ENCODE data around the gene BIN2.

BIN2 gene

GRCh38 chr12:51335931-51336330 lies 12.0 kb upstream of the BIN2 start:
- no peak overlapping the region for H3K4me3 ChIP-seq (ENCODE audit: low read depth, low read length)
- TF ChIP-seq, protein P1, sequence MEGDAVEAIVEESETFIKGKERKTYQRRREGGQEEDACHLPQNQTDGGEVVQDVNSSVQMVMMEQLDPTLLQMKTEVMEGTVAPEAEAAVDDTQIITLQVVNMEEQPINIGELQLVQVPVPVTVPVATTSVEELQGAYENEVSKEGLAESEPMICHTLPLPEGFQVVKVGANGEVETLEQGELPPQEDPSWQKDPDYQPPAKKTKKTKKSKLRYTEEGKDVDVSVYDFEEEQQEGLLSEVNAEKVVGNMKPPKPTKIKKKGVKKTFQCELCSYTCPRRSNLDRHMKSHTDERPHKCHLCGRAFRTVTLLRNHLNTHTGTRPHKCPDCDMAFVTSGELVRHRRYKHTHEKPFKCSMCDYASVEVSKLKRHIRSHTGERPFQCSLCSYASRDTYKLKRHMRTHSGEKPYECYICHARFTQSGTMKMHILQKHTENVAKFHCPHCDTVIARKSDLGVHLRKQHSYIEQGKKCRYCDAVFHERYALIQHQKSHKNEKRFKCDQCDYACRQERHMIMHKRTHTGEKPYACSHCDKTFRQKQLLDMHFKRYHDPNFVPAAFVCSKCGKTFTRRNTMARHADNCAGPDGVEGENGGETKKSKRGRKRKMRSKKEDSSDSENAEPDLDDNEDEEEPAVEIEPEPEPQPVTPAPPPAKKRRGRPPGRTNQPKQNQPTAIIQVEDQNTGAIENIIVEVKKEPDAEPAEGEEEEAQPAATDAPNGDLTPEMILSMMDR (IDR thresholded peaks at IDR 0.05; ENCODE audit: borderline replicate concordance, insufficient read depth, low read depth, low read length), result no peak

DNA sequence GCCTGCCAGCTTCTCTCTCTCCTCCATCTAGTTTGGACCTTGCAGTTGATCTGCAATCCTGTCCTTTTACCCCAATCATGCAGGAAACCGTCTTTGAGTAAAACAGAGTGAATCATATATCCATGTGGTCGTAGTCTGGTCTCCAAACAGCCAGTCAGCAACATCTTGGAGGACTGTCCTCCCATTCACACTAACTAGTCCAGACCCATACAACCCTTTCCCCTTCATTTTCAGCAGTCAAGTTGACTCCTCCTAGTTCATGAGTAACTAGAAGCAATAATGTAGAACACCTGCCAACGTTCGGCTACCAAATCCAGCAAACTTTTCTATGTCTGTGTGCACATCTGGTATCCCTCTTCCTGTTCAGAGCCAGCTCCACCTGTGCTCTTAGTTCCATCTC lies 10.8 kb upstream of the BIN2 start:
- no peak overlapping the region for H3K4me3 ChIP-seq (ENCODE audit: low read depth, low read length)
- TF ChIP-seq, protein P1 (IDR thresholded peaks at IDR 0.05; ENCODE audit: borderline replicate concordance, insufficient read depth, low read depth, low read length), result no peak

- no peak overlapping the region for H3K4me3 ChIP-seq (ENCODE audit: low read depth, low read length)
- TF ChIP-seq, protein P1 (IDR thresholded peaks at IDR 0.05; ENCODE audit: borderline replicate concordance, insufficient read depth, low read depth, low read length), result no peak
Observed at GRCh38 chr12:51333536-51333935, 9.6 kb upstream of the BIN2 start.

GRCh38 chr12:51330186-51330585 lies 6.2 kb upstream of the BIN2 start:
- no peak overlapping the region for H3K4me3 ChIP-seq (ENCODE audit: low read depth, low read length)
- TF ChIP-seq, protein P1 (IDR thresholded peaks at IDR 0.05; ENCODE audit: borderline replicate concordance, insufficient read depth, low read depth, low read length), result no peak

DNA sequence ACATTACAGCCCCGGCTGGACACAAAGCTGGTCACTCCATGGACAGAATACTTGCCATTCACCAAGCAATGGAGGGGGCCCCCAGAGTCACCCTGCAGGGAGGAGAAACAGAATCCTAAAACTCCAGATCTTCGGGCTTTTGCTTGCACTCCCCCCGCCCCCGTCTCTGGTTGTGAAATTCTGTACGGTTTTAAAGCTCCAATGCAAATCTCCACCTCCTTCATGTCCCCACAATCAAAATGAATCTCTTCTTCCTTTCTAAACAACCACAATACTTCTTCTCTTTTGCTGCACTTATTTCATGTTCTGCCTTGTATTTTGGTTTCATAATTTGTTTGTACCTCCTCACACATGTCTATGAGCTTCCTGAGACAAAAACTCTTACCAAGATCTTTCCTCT lies 5.8 kb upstream of the BIN2 start:
- H3K4me3 ChIP-seq (ENCODE audit: low read depth, low read length), result no peak overlapping the region
- TF ChIP-seq, protein P1 (IDR thresholded peaks at IDR 0.05; ENCODE audit: borderline replicate concordance, insufficient read depth, low read depth, low read length), result no peak

DNA sequence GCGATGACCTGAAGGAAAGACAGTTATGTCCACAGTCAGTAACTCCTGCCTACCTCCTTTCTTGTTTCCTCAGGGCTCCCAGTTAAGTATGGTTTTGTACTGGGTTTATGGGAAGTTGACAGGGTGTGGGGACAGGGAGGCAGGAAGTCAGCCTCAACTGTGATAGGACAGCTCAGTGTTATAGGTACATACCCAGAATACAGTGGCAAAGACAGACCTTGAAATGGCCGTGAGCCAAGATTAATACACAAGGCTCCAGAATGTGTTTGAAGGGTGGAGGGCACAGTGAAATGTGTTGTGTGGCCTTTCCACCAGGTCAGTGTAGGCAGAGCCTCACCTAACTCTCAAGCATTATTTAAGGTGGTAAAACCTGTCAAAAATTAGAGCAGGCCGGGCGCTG lies 4.6 kb upstream of the BIN2 start:
- H3K4me3 ChIP-seq (ENCODE audit: low read depth, low read length), result no peak overlapping the region
- TF ChIP-seq, protein P1 (IDR thresholded peaks at IDR 0.05; ENCODE audit: borderline replicate concordance, insufficient read depth, low read depth, low read length), result no peak

DNA sequence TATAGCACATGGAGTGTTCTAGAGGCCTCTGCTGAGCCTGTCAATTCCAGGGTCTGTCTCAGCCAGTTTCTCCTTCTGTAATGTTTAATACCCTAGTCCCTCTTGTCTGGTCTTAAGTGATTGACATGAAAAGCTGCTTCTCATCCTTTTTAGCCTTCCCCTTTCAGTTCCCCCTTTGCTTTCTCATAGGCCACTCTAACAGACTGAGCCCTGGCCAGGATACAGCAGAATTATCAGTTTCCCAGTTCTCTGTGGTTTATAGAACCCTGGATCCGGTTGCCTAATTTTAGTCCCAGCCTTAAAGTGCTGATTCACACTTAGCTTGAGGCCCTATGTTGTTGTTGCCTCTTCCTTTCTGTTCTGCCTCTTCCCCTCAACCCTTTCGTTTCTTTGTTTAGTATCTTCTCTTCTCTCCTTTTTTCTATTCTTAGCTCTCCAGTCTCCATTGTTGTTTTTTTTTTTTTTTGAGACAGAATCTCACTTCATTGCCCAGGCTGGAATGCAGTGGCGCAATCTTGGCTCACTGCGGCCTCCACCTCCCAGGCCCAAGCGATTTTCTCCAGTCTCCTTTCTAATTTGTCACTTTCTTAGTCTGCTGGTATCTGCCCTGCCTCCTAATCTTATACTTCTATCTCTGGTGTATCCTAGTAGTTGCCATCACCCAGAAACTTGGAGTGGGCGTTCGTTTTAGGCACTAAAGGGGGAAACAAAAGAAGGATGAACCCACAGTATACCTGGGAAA lies 2.9 kb upstream of the BIN2 start:
- no peak overlapping the region for H3K4me3 ChIP-seq (ENCODE audit: low read depth, low read length)
- TF ChIP-seq, protein P1 (IDR thresholded peaks at IDR 0.05; ENCODE audit: borderline replicate concordance, insufficient read depth, low read depth, low read length), result no peak
